Stimulated activated CD8-positive, alpha-beta memory T cell treated with anti-CD3 and anti-CD28 coated beads, Interleukin-12 subunit alpha, Interleukin-12 subunit beta, amount 100 ng/mL, for 24 hours (primary cell): ENCODE results near the gene ZFC3H1.

Source experiments
- DNase-seq: peaks from one replicate; pipeline ENCODE4 v3.0.0-alpha.2; 2020; ENCODE audit errors: extremely low read depth

ZFC3H1 gene

GRCh38 chr12:71638499-71638898 lies 25.1 kb downstream of the ZFC3H1 start:
- no peak for DNase-seq

GRCh38 chr12:71636704-71637115 lies 26.9 kb downstream of the ZFC3H1 start:
- no peak for DNase-seq

- no peak for DNase-seq
Observed at GRCh38 chr12:71627438-71628002, 36.1 kb downstream of the ZFC3H1 start.

GRCh38 chr12:71626768-71627167 lies 36.9 kb downstream of the ZFC3H1 start:
- no peak for DNase-seq

GRCh38 chr12:71626098-71626497 lies 37.5 kb downstream of the ZFC3H1 start:
- no peak for DNase-seq

- DNase-seq: no peak
Observed at GRCh38 chr12:71625476-71625875, 38.2 kb downstream of the ZFC3H1 start.

GRCh38 chr12:71621938-71622337 lies 41.7 kb downstream of the ZFC3H1 start:
- no peak for DNase-seq

GRCh38 chr12:71610031-71610795 lies 53.4 kb downstream of the ZFC3H1 start:
- no peak for DNase-seq

GRCh38 chr12:71607494-71608330 lies 55.9 kb downstream of the ZFC3H1 start:
- DNase-seq: no peak

GRCh38 chr12:71605039-71605438 lies 58.6 kb downstream of the ZFC3H1 start:
- DNase-seq: no peak

- DNase-seq: no peak
Observed at GRCh38 chr12:71602761-71603577, 60.7 kb downstream of the ZFC3H1 start.

GRCh38 chr12:71601546-71601945 lies 62.1 kb downstream of the ZFC3H1 start:
- no peak for DNase-seq

- no peak for DNase-seq
Observed at GRCh38 chr12:71599210-71599609, 64.4 kb downstream of the ZFC3H1 start.

GRCh38 chr12:71594214-71594948 lies 69.3 kb downstream of the ZFC3H1 start:
- no peak for DNase-seq

GRCh38 chr12:71592841-71593240 lies 70.8 kb downstream of the ZFC3H1 start:
- DNase-seq: no peak

GRCh38 chr12:71591601-71592000 lies 72.0 kb downstream of the ZFC3H1 start:
- DNase-seq: no peak

GRCh38 chr12:71589478-71589881 lies 74.2 kb downstream of the ZFC3H1 start:
- no peak for DNase-seq

GRCh38 chr12:71587012-71587411 lies 76.6 kb downstream of the ZFC3H1 start:
- no peak for DNase-seq

GRCh38 chr12:71585218-71585617 lies 78.4 kb downstream of the ZFC3H1 start:
- DNase-seq: no peak

- no peak for DNase-seq
Observed at GRCh38 chr12:71584356-71584755, 79.3 kb downstream of the ZFC3H1 start.

GRCh38 chr12:71582925-71583324 lies 80.7 kb downstream of the ZFC3H1 start:
- no peak for DNase-seq
